ENCODE measurements around the gene MTA3. TPM values are rescaled to one million over a fixed set of nuclear protein-coding genes. Genes with fewer than 3 reads are reported as not detected.

The MTA3 gene
- total and polyA plus RNA-seq, 11 donors = 11.9 to 31.8 (median 23.3) TPM

- ATAC-seq (no peak), DNase-seq (no peak)
- Histone ChIP-seq H3K4me3 (no peak overlapping the region), H3K36me3 (no peaks in the 10 kb centered on the region), H3K27ac (no peak overlapping the region), H3K9me3 (no peaks in the 10 kb centered on the region), H3K27me3 (no peaks in the 10 kb centered on the region), H3K4me1 (no peaks in the 10 kb centered on the region)
- intact Hi-C loops (cut with DNase I) = no loop called here
- WGBS, 4 donors = 86 to 98% (median 93%) methylated on average over 4 of the region's 4 CpGs
- TF ChIP-seq POLR2A (IDR thresholded peaks at IDR 0.05) (no peak), CTCF (IDR thresholded peaks at IDR 0.05) (no peak)
These were observed 36.0 kb upstream of the MTA3 start for GRCh38 chr2:42532397-42532796.

- 90 to 98% (median 95%) methylated on average over 3 of the region's 3 CpGs for WGBS, 4 donors
- DNase-seq (no peak), ATAC-seq (no peak)
- no peak for TF ChIP-seq CTCF (IDR thresholded peaks at IDR 0.05)
- no peak for TF ChIP-seq POLR2A (IDR thresholded peaks at IDR 0.05)
- no peak overlapping the region for H3K27ac ChIP-seq
- intact Hi-C loops (cut with DNase I) = no loop called here
- H3K4me3 ChIP-seq = no peak overlapping the region
- H3K9me3 ChIP-seq = no peaks in the 10 kb centered on the region
- H3K36me3 ChIP-seq = no peaks in the 10 kb centered on the region
- H3K4me1 ChIP-seq = no peaks in the 10 kb centered on the region
- H3K27me3 ChIP-seq = no peaks in the 10 kb centered on the region
These were observed 30.9 kb upstream of the MTA3 start for GRCh38 chr2:42537493-42537892.

- DNase-seq (no peak), ATAC-seq (no peak)
- peaks cover 0 to 3% (median 0%) of the 10 kb centered on the region in 12 donors for H3K4me1 ChIP-seq
- no peak overlapping the region for H3K27ac ChIP-seq
- no peaks in the 10 kb centered on the region for H3K9me3 ChIP-seq
- TF ChIP-seq CTCF (IDR thresholded peaks at IDR 0.05) = no peak
- no peak for TF ChIP-seq POLR2A (IDR thresholded peaks at IDR 0.05)
- H3K4me3 ChIP-seq = no peak overlapping the region
- WGBS, 4 donors = 82 to 86% (median 85%) methylated on average over 4 of the region's 4 CpGs
- no peaks in the 10 kb centered on the region for H3K36me3 ChIP-seq
- intact Hi-C loops (cut with DNase I) = no loop called here
- H3K27me3 ChIP-seq = no peaks in the 10 kb centered on the region
These were observed 25.6 kb upstream of the MTA3 start for GRCh38 chr2:42542871-42543270.

GRCh38 chr2:42545023-42545721 lies 23.3 kb upstream of the MTA3 start:
- H3K4me1 ChIP-seq = peaks cover 0 to 3% (median 0%) of the 10 kb centered on the region in 12 donors
- H3K4me3 ChIP-seq = no peak overlapping the region
- H3K27ac ChIP-seq = no peak overlapping the region
- no peaks in the 10 kb centered on the region for H3K36me3 ChIP-seq
- no peaks in the 10 kb centered on the region for H3K27me3 ChIP-seq
- no peak for TF ChIP-seq CTCF (IDR thresholded peaks at IDR 0.05)
- TF ChIP-seq POLR2A (IDR thresholded peaks at IDR 0.05) = no peak
- DNase-seq (no peak), ATAC-seq (no peak)
- H3K9me3 ChIP-seq = no peaks in the 10 kb centered on the region
- WGBS, 4 donors = 89 to 92% (median 90%) methylated on average over 8 of the region's 8 CpGs
- intact Hi-C loops (cut with DNase I) = no loop called here
